HCT116 (cell line): ENCODE results near the gene FTO. TPM values are rescaled to one million over a fixed set of nuclear protein-coding genes. Genes with fewer than 3 reads are reported as not detected.

Experiments
- ATAC-seq: fragments of 200-7000 bp; cut with Tn5 transposase; 2 replicates; pipeline ENCODE4 v1.9.1; 2020; ENCODE audit warnings: mild to moderate bottlenecking, moderate library complexity
- BruUV-seq: library from RNA; stranded (reverse); fragments of 400-500 nt; replicated peaks from 2 replicates; lab custom pipeline; 2021; lab: Mats Ljungman, UMichigan
- CTCF ChIA-PET: fragments of 300-600 bp; sonication (Branson Sonifier 250); formaldehyde crosslinking; loops from one replicate; lab custom pipeline; 2021; ENCODE audit warnings: antibody characterized with exemption; lab: Charles Lee
- POLR2A ChIA-PET: fragments of 300-600, 350-600 bp; sonication (Branson Sonifier 250); formaldehyde crosslinking; loops from one replicate; lab custom pipeline; 2021; ENCODE audit warnings: antibody characterized with exemption; lab: Charles Lee
- RAD21 ChIA-PET, 2 experiments: fragments of 300-600 bp; sonication (Branson Sonifier 250); formaldehyde crosslinking; loops; one replicate each; lab custom pipeline; 2023; ENCODE audit warnings: low total read pairs in 2 of 2; ENCODE audit not compliant: uncharacterized antibody in 2 of 2, unreplicated experiment in 2 of 2, low non-redundant PET in 1 of 2; lab: Charles Lee
- DNase-seq: peaks from one replicate; pipeline ENCODE4 v3.0.0-alpha.2; 2010; ENCODE audit warnings: low read depth, low spot score
- H2AFZ ChIP-seq: fragments of 200-600 bp; shearing (Covaris generic), sonication (generic); 2 replicates; pipeline ENCODE4 v1.6.1; 2017; ENCODE audit warnings: low read depth, mixed run types, mixed read lengths, antibody characterized with exemption, low read length; ENCODE audit not compliant: poor library complexity, severe bottlenecking
- H3K27ac ChIP-seq: 2 replicates; pipeline ENCODE4 v1.5.1; 2012; ENCODE audit warnings: low read depth, low read length
- H3K27me3 ChIP-seq: fragments of 200-600 bp; sonication (generic); 2 replicates; pipeline ENCODE4 v1.6.1; 2016; ENCODE audit warnings: mixed run types, low read length, mixed read lengths; ENCODE audit not compliant: insufficient read depth
- H3K36me3 ChIP-seq, 2 experiments: fragments of 200-500 bp in 1 of 2; fragments of 200-600 bp in 1 of 2; sonication (Bioruptor generic) in 1 of 2; sonication (generic) in 1 of 2; 2 replicates each; pipeline versions ENCODE4 v1.5.1 to v1.6.1; 2014 to 2016; ENCODE audit warnings: low read length in 2 of 2, inconsistent platforms in 1 of 2, mixed read lengths in 1 of 2, mixed run types in 1 of 2; ENCODE audit not compliant: insufficient read depth in 2 of 2, control insufficient read depth in 1 of 2
- H3K4me1 ChIP-seq, 2 experiments: fragments of 200-600 bp in 1 of 2; sonication (generic) in 1 of 2; 2 replicates each; pipeline versions ENCODE4 v1.5.1 to v1.6.1; 2012 to 2017; ENCODE audit warnings: low read length in 2 of 2, inconsistent platforms in 1 of 2, mild to moderate bottlenecking in 1 of 2, mixed read lengths in 1 of 2, mixed run types in 1 of 2, moderate library complexity in 1 of 2; ENCODE audit not compliant: insufficient read depth in 2 of 2, control insufficient read depth in 1 of 2
- H3K4me2 ChIP-seq: fragments of 200-600 bp; sonication (generic); 2 replicates; pipeline ENCODE4 v1.6.1; 2017; ENCODE audit warnings: mixed run types, low read length, mixed read lengths
- H3K4me3 ChIP-seq, 2 experiments: fragments of 200-600 bp in 1 of 2; sonication (generic) in 1 of 2; replicated peaks in 1 of 2; 2 replicates each; pipeline ENCODE4 v1.5.1; 2011 to 2016; ENCODE audit warnings: low read length in 2 of 2, control low read depth in 1 of 2, low read depth in 1 of 2, mild to moderate bottlenecking in 1 of 2, mixed read lengths in 1 of 2, mixed run types in 1 of 2
- H3K79me2 ChIP-seq: fragments of 200-600 bp; sonication (generic); 2 replicates; pipeline ENCODE4 v1.6.1; 2017; ENCODE audit warnings: mild to moderate bottlenecking, mixed run types, low read length, moderate library complexity, mixed read lengths; ENCODE audit not compliant: insufficient read depth
- H3K9ac ChIP-seq: fragments of 200-600 bp; sonication (generic); 2 replicates; pipeline ENCODE4 v1.6.1; 2016; ENCODE audit warnings: low read length, mixed read lengths
- H3K9me2 ChIP-seq: fragments of 200-600 bp; sonication (generic), shearing (Covaris generic); 2 replicates; pipeline ENCODE4 v1.6.1; 2017; ENCODE audit warnings: mixed run types, mild to moderate bottlenecking, moderate library complexity; ENCODE audit not compliant: insufficient read depth
- H3K9me3 ChIP-seq, 2 experiments: fragments of 200-500 bp in 1 of 2; fragments of 200-600 bp in 1 of 2; sonication (Bioruptor generic) in 1 of 2; sonication (generic) in 1 of 2; 2 replicates each; pipeline ENCODE4 v1.6.1; 2014 to 2017; ENCODE audit warnings: low read length in 2 of 2, mixed read lengths in 2 of 2, inconsistent platforms in 1 of 2, low read depth in 1 of 2, mild to moderate bottlenecking in 1 of 2, mixed run types in 1 of 2, moderate library complexity in 1 of 2; ENCODE audit not compliant: control insufficient read depth in 1 of 2, insufficient read depth in 1 of 2
- H4K20me1 ChIP-seq: fragments of 200-600 bp; sonication (generic), shearing (Covaris generic); 2 replicates; pipeline ENCODE4 v1.6.1; 2017; ENCODE audit warnings: mixed run types, mild to moderate bottlenecking, moderate library complexity; ENCODE audit not compliant: insufficient read depth
- ATF3 ChIP-seq: IDR thresholded peaks from 2 replicates; pipeline ENCODE4 v1.6.1; 2012
- CBX3 ChIP-seq: IDR thresholded peaks from 2 replicates; pipeline ENCODE4 v1.6.1; 2012; ENCODE audit warnings: low read depth
- CEBPB ChIP-seq: IDR thresholded peaks from 2 replicates; pipeline ENCODE4 v1.6.1; 2012; ENCODE audit warnings: low read depth
- CTCF ChIP-seq, 3 experiments: fragments of 200-600 bp in 1 of 3; sonication (generic) in 1 of 3; IDR thresholded peaks in 2 of 3; conservative IDR thresholded peaks in 1 of 3; 2 replicates each; pipeline ENCODE4 v1.5.1; 2012 to 2017; ENCODE audit warnings: low read depth in 2 of 3, low read length in 2 of 3, antibody characterized with exemption in 1 of 3, borderline replicate concordance in 1 of 3, control low read depth in 1 of 3, mild to moderate bottlenecking in 1 of 3, mixed read lengths in 1 of 3, mixed run types in 1 of 3, moderate library complexity in 1 of 3; ENCODE audit not compliant: insufficient read depth in 1 of 3
- EGR1 ChIP-seq: IDR thresholded peaks from 2 replicates; pipeline ENCODE4 v1.6.1; 2012; ENCODE audit warnings: low read depth
- EZH2 ChIP-seq: fragments of 200-600 bp; sonication (generic); IDR thresholded peaks from 2 replicates; pipeline ENCODE4 v1.6.1; 2017; ENCODE audit warnings: antibody characterized with exemption, mixed run types
- FOSL1 ChIP-seq: IDR thresholded peaks from 2 replicates; pipeline ENCODE4 v1.6.1; 2012; ENCODE audit warnings: low read depth
- JUND ChIP-seq: IDR thresholded peaks from 2 replicates; pipeline ENCODE4 v1.6.1; 2012
- MAX ChIP-seq: IDR thresholded peaks from 2 replicates; pipeline ENCODE4 v1.6.1; 2012
- POLR2A ChIP-seq: IDR thresholded peaks from 2 replicates; pipeline ENCODE4 v1.7.0; 2011; ENCODE audit warnings: borderline replicate concordance; ENCODE audit not compliant: insufficient read depth, insufficient read length; ENCODE audit errors: extremely low read depth
- POLR2AphosphoS5 ChIP-seq: IDR thresholded peaks from 2 replicates; pipeline ENCODE4 v1.6.1; 2011; ENCODE audit warnings: mild to moderate bottlenecking, low read depth, low read length, moderate library complexity
- RAD21 ChIP-seq: IDR thresholded peaks from 2 replicates; pipeline ENCODE4 v1.6.1; 2012; ENCODE audit warnings: low read depth, mild to moderate bottlenecking
- REST ChIP-seq: IDR thresholded peaks from 2 replicates; pipeline ENCODE4 v1.6.1; 2012; ENCODE audit warnings: low read depth
- SP1 ChIP-seq: IDR thresholded peaks from 2 replicates; pipeline ENCODE4 v1.6.1; 2012; ENCODE audit warnings: low read depth
- SRF ChIP-seq: IDR thresholded peaks from 2 replicates; pipeline ENCODE4 v1.6.1; 2012; ENCODE audit warnings: low read depth
- TCF7L2 ChIP-seq: IDR thresholded peaks from 2 replicates; pipeline ENCODE4 v1.7.0; 2011; ENCODE audit warnings: borderline replicate concordance, inconsistent platforms; ENCODE audit not compliant: insufficient read depth, insufficient read length; ENCODE audit errors: extremely low read depth
- YY1 ChIP-seq: IDR thresholded peaks from 2 replicates; pipeline ENCODE4 v1.6.1; 2011; ENCODE audit warnings: low read length, low read depth, moderate library complexity, mild to moderate bottlenecking; ENCODE audit not compliant: insufficient replicate concordance; ENCODE audit errors: extremely low read depth
- ZBTB33 ChIP-seq: IDR thresholded peaks from 2 replicates; pipeline ENCODE4 v1.6.1; 2011; ENCODE audit warnings: mild to moderate bottlenecking, low read length, moderate library complexity; ENCODE audit not compliant: insufficient replicate concordance; ENCODE audit errors: extremely low read depth
- ZFX ChIP-seq: fragments of 450-650 bp; IDR thresholded peaks from 2 replicates; pipeline ENCODE4 v1.6.1; 2017
- ZNF274 ChIP-seq: fragments of 200-500 bp; sonication (Bioruptor generic); IDR thresholded peaks from 2 replicates; pipeline ENCODE4 v1.6.1; 2014; ENCODE audit warnings: mild to moderate bottlenecking, low read depth, low read length, inconsistent platforms
- intact Hi-C: fragments of 100-400 bp; cut with micrococcal nuclease; formaldehyde crosslinking; loops from 2 replicates; pipeline ENCODE4 v1.10.0; 2022
- total RNA-seq: library from RNA; stranded (reverse); gene quantifications from one replicate; pipeline ENCODE4 v1.2.1, GENCODE V29; 2021; ENCODE audit not compliant: unreplicated experiment

Gene FTO
- total RNA-seq, 1 experiment from 2014 or later: 55.2 TPM

- RAD21 ChIA-PET: no interaction called here
- no peak overlapping the region for H3K9ac ChIP-seq
- DNase-seq (no peak), ATAC-seq (no peak)
- H3K9me2 ChIP-seq: no peaks in the 10 kb centered on the region
- H2AFZ ChIP-seq: no peak overlapping the region
- no peak overlapping the region for H3K4me2 ChIP-seq
- H3K4me1 ChIP-seq: peaks cover 3 to 9% of the 10 kb centered on the region in 2 experiments; a peak in 3 of 4 replicates
- no peaks in the 10 kb centered on the region for H3K9me3 ChIP-seq
- no peak overlapping the region for H3K27ac ChIP-seq
- CTCF ChIA-PET: no interaction called here
- H3K4me3 ChIP-seq: no peak overlapping the region
- POLR2A ChIA-PET: no interaction called here
- no peaks in the 10 kb centered on the region for H3K79me2 ChIP-seq
- no peaks in the 10 kb centered on the region for H4K20me1 ChIP-seq
- H3K36me3 ChIP-seq: no peaks in the 10 kb centered on the region
- intact Hi-C loops: no loop called here
- H3K27me3 ChIP-seq: no peaks in the 10 kb centered on the region
- BruUV-seq: no TSS peak
- TF ChIP-seq JUND (no peak), YY1 (no peak), POLR2A (no peak), CTCF (IDR thresholded peaks at IDR 0.05 in 2 of 3, conservative IDR thresholded peaks at IDR 0.05 in 1 of 3; ENCODE audit: borderline replicate concordance in 1 of 3, insufficient read depth in 1 of 3, low read depth in 2 of 3, low read length in 2 of 3) (no peak), EGR1 (no peak), RAD21 (no peak), POLR2AphosphoS5 (no peak), ZNF274 (no peak), SP1 (no peak), ZBTB33 (no peak), ATF3 (no peak), CBX3 (no peak), EZH2 (no peak), REST (no peak), ZFX (no peak), CEBPB (no peak), SRF (no peak), TCF7L2 (no peak), FOSL1 (no peak), MAX (no peak)
These were observed 371.5 kb downstream of the FTO start for GRCh38 chr16:54075446-54075845.
